BLaER1 treated with 17β-estradiol and CSF1 and Interleukin-3, amounts not matched to agents 10 nM and 100 nM (cell line): ENCODE measurements around the gene DRG1.

Experiments
- H3K27ac ChIP-seq, 11 experiments: shearing (Covaris generic); formaldehyde crosslinking; 2 replicates each; pipeline ENCODE4 v1.8.1; 2022
- H3K27me3 ChIP-seq, 11 experiments: shearing (Covaris generic); formaldehyde crosslinking; 2 replicates each; pipeline ENCODE4 v1.8.1; 2022
- H3K36me3 ChIP-seq, 11 experiments: shearing (Covaris generic); formaldehyde crosslinking; 2 replicates each; pipeline ENCODE4 v1.8.1; 2022
- H3K4me1 ChIP-seq, 10 experiments: shearing (Covaris generic); formaldehyde crosslinking; 2 replicates each; pipeline ENCODE4 v1.8.1; 2022
- H3K4me2 ChIP-seq, 11 experiments: shearing (Covaris generic); formaldehyde crosslinking; 2 replicates each; pipeline ENCODE4 v1.8.1; 2022
- H3K4me3 ChIP-seq, 10 experiments: shearing (Covaris generic); formaldehyde crosslinking; 2 replicates each; pipeline ENCODE4 v1.8.1; 2022
- H3K9ac ChIP-seq, 11 experiments: shearing (Covaris generic); formaldehyde crosslinking; 2 replicates each; pipeline ENCODE4 v1.8.1; 2022
- H3K9me3 ChIP-seq, 11 experiments: shearing (Covaris generic); formaldehyde crosslinking; replicated peaks in 1 of 11; 2 replicates each; pipeline ENCODE4 v1.8.1; 2022
- H4K20me1 ChIP-seq, 11 experiments: shearing (Covaris generic); formaldehyde crosslinking; 2 replicates each; pipeline ENCODE4 v1.8.1; 2022
- Cebpa-rat ChIP-seq, 11 experiments: shearing (Covaris generic); IDR thresholded peaks; 2 replicates each; pipeline ENCODE4 v1.8.1; 2022

Gene DRG1, protein sequence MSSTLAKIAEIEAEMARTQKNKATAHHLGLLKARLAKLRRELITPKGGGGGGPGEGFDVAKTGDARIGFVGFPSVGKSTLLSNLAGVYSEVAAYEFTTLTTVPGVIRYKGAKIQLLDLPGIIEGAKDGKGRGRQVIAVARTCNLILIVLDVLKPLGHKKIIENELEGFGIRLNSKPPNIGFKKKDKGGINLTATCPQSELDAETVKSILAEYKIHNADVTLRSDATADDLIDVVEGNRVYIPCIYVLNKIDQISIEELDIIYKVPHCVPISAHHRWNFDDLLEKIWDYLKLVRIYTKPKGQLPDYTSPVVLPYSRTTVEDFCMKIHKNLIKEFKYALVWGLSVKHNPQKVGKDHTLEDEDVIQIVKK

DNA sequence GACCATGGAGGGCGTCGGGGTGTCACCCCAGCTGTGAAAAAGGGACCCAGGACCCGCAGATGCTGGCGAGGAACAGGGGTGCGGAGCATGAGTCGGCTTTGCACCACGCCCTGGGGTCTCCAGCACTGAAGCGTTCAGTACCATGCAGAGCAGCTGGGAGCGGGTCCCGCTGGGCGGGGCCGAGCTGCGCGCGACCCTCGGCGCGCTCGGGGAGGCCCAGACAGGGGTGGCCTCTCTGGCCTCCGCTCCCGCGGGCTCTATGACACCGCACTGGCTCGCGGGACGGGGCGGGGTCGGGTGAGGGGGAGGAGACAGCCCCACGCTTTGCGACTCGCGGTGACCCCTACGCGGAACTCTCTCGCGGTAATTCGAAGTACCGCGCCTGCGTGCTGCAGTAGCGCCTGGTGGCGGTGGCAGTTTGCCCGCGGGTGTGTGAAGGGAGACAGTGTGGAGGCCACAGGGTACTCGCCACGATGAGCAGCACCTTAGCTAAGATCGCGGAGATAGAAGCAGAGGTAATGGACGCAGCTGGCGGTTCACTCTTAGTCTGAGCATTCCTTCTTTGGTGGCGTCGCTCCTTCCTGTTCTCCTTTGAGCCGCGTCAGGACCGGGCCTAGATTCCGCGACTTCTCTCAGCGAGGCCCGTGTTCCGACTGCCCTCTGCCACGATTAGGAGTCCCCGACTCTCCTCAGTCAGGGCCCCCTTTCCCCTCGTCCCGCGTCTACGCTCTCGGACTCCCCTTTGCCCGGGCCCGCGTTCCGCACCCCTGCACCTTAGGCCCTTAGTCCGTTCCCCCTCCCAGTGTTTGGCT lies at the start of gene DRG1:
Gene DRG1, plus strand, starts transcription at position 394 of the 812 bp plus-strand sequence. Its CDS starts 80 bp downstream, at position 474.
- H3K9ac ChIP-seq: peak within 1 kb of the TSS; percentile 91 to 98 (median 96)
- H3K36me3 ChIP-seq: peaks cover 36 to 41% (median 38%) of the 10 kb centered on the region in 11 experiments
- peaks cover 22 to 31% (median 25%) of the 10 kb centered on the region in 10 experiments for H3K4me1 ChIP-seq
- peaks cover 0 to 45% (median 35%) of the 10 kb centered on the region in 11 experiments; a peak in 16 of 22 replicates for H4K20me1 ChIP-seq
- peak within 1 kb of the TSS; percentile 87 to 98 (median 96) for H3K4me2 ChIP-seq
- no peak for TF ChIP-seq Cebpa-rat (IDR thresholded peaks at IDR 0.05)
- H3K27me3 ChIP-seq: no peaks in the 10 kb centered on the region
- peak within 1 kb of the TSS; percentile 78 to 92 (median 90) for H3K4me3 ChIP-seq
- peak within 1 kb of the TSS; percentile 86 to 95 (median 92) for H3K27ac ChIP-seq
- H3K9me3 ChIP-seq: peaks cover 0 to 1% (median under 1%) of the 10 kb centered on the region in 11 experiments; a peak in 7 of 22 replicates

- peaks cover 0 to 3% (median 0%) of the 10 kb centered on the region in 11 experiments; a peak in 3 of 22 replicates for H3K36me3 ChIP-seq
- no peaks in the 10 kb centered on the region for H3K27me3 ChIP-seq
- peaks cover 0 to 8% (median 8%) of the 10 kb centered on the region in 11 experiments; a peak in 19 of 22 replicates for H4K20me1 ChIP-seq
- no peak overlapping the region for H3K27ac ChIP-seq
- no peaks in the 10 kb centered on the region for H3K9me3 ChIP-seq
- no peak overlapping the region for H3K4me2 ChIP-seq
- H3K4me1 ChIP-seq: peaks cover 6 to 17% (median 11%) of the 10 kb centered on the region in 10 experiments
- H3K9ac ChIP-seq: no peak overlapping the region
- H3K4me3 ChIP-seq: no peak overlapping the region
- TF ChIP-seq Cebpa-rat (IDR thresholded peaks at IDR 0.05): no peak
These were observed 49.4 kb upstream of the DRG1 start for GRCh38 chr22:31349960-31350359.

DNA sequence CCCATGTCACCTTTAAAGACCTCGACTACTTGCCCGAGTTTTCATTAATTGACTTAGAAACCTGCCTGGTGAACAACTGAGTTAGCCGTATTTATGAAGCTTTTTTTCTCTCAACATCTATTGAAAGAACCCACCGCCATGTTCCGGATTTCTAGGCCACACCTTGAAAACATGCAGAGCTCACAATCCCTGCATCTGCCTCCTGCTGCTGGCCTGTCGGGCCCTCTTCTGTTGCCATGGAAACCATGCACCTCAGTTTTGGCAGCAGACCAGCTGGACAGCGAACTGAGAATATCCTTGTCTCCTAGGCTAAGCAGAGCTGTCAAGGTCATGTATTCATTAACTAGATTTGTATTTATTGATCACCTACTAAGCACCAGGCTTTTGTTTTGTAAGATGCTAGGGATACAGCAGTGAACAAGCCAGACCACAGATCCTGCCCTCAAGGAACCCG lies 49.0 kb upstream of the DRG1 start:
- H4K20me1 ChIP-seq: peaks cover 0 to 4% (median 3%) of the 10 kb centered on the region in 11 experiments; a peak in 18 of 22 replicates
- no peak for TF ChIP-seq Cebpa-rat (IDR thresholded peaks at IDR 0.05)
- no peak overlapping the region for H3K4me3 ChIP-seq
- H3K9ac ChIP-seq: no peak overlapping the region
- no peak overlapping the region for H3K4me2 ChIP-seq
- no peaks in the 10 kb centered on the region for H3K9me3 ChIP-seq
- no peak overlapping the region for H3K27ac ChIP-seq
- H3K4me1 ChIP-seq: peaks cover 5 to 15% (median 7%) of the 10 kb centered on the region in 10 experiments; a peak in 18 of 20 replicates
- no peaks in the 10 kb centered on the region for H3K27me3 ChIP-seq
- no peaks in the 10 kb centered on the region for H3K36me3 ChIP-seq

- H3K36me3 ChIP-seq: no peaks in the 10 kb centered on the region
- H3K4me2 ChIP-seq: no peak overlapping the region
- no peaks in the 10 kb centered on the region for H3K9me3 ChIP-seq
- H3K9ac ChIP-seq: no peak overlapping the region
- H3K27ac ChIP-seq: no peak overlapping the region
- no peaks in the 10 kb centered on the region for H4K20me1 ChIP-seq
- no peak overlapping the region for H3K4me3 ChIP-seq
- no peaks in the 10 kb centered on the region for H3K4me1 ChIP-seq
- no peaks in the 10 kb centered on the region for H3K27me3 ChIP-seq
- TF ChIP-seq Cebpa-rat (IDR thresholded peaks at IDR 0.05): no peak
These were observed 44.9 kb upstream of the DRG1 start for GRCh38 chr22:31354515-31354914.

- TF ChIP-seq Cebpa-rat (IDR thresholded peaks at IDR 0.05): no peak
- H3K4me3 ChIP-seq: no peak overlapping the region
- no peaks in the 10 kb centered on the region for H3K4me1 ChIP-seq
- no peaks in the 10 kb centered on the region for H3K27me3 ChIP-seq
- H4K20me1 ChIP-seq: no peaks in the 10 kb centered on the region
- H3K9ac ChIP-seq: no peak overlapping the region
- no peaks in the 10 kb centered on the region for H3K36me3 ChIP-seq
- H3K27ac ChIP-seq: no peak overlapping the region
- no peaks in the 10 kb centered on the region for H3K9me3 ChIP-seq
- H3K4me2 ChIP-seq: no peak overlapping the region
These were observed 39.4 kb upstream of the DRG1 start for GRCh38 chr22:31360029-31360428.

- H3K27ac ChIP-seq: no peak overlapping the region
- H3K36me3 ChIP-seq: no peaks in the 10 kb centered on the region
- no peak overlapping the region for H3K9ac ChIP-seq
- H3K4me2 ChIP-seq: no peak overlapping the region
- H4K20me1 ChIP-seq: no peaks in the 10 kb centered on the region
- no peak overlapping the region for H3K4me3 ChIP-seq
- H3K9me3 ChIP-seq: no peaks in the 10 kb centered on the region
- H3K4me1 ChIP-seq: no peaks in the 10 kb centered on the region
- no peak for TF ChIP-seq Cebpa-rat (IDR thresholded peaks at IDR 0.05)
- H3K27me3 ChIP-seq: no peaks in the 10 kb centered on the region
These were observed 37.7 kb upstream of the DRG1 start for GRCh38 chr22:31361743-31362142.

DNA sequence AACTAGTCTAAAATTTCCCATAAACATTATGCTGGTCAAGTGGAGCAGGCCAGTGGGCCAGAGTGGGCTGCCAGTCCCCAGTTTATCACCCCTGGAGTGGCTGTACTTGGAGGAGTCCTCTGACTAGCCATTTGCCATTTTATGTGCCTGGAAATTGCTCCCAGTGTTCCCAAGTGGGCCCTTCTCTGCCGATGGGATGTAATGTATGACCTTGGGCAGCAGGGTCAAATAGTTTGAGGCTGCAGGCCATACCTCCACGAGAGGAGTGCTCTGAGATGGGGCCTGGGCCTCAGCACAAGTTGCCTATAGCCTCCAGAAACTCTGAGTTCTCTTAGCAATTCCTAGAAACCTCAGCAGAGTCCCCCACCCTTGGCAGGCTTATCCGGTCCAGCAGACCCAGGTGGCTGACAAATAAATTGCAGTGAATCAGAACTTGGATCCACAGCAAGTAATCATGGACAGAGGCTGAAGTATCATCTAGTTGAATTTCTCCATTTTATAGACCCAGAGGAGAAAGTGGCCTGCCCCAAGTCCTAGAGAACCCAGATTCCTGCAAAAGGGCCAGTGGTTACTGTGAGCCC lies 35.4 kb upstream of the DRG1 start:
- Histone ChIP-seq H3K4me2 (no peak overlapping the region), H3K27me3 (no peaks in the 10 kb centered on the region), H3K9me3 (no peaks in the 10 kb centered on the region), H3K4me3 (no peak overlapping the region), H3K36me3 (no peaks in the 10 kb centered on the region), H4K20me1 (no peaks in the 10 kb centered on the region), H3K4me1 (peaks cover 0 to 14% (median 0%) of the 10 kb centered on the region in 10 experiments; a peak in 6 of 20 replicates), H3K9ac (no peak overlapping the region), H3K27ac (no peak overlapping the region)
- TF ChIP-seq Cebpa-rat (IDR thresholded peaks at IDR 0.05): no peak

DNA sequence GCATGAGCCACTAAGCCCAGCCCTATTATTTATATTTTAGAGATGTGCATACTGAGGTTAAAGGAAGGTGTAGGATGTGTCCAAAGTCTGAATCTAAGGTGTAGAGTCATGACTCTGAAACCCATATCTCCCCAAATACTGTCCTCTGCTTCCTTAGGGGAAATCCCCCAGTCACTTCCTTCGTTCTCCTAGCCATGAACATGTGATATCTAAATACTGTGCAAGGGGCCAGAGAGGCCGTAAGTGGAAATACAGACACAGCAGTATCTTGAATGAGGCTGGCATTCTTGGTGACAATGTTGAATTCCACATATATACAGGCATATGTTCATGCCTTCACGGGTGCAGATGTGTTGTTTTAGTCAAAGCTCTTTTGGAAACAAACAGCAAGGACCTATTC lies 32.0 kb upstream of the DRG1 start:
- H3K9me3 ChIP-seq: no peaks in the 10 kb centered on the region
- peaks cover 0 to 14% (median 0%) of the 10 kb centered on the region in 10 experiments; a peak in 6 of 20 replicates for H3K4me1 ChIP-seq
- H3K27me3 ChIP-seq: no peaks in the 10 kb centered on the region
- no peak for TF ChIP-seq Cebpa-rat (IDR thresholded peaks at IDR 0.05)
- no peaks in the 10 kb centered on the region for H3K36me3 ChIP-seq
- H3K27ac ChIP-seq: no peak overlapping the region
- no peak overlapping the region for H3K9ac ChIP-seq
- no peak overlapping the region for H3K4me3 ChIP-seq
- peak overlapping the region in 2 of 11 experiments; percentile 60 to 72; a peak in 6 of 22 replicates for H3K4me2 ChIP-seq
- H4K20me1 ChIP-seq: no peaks in the 10 kb centered on the region

DNA sequence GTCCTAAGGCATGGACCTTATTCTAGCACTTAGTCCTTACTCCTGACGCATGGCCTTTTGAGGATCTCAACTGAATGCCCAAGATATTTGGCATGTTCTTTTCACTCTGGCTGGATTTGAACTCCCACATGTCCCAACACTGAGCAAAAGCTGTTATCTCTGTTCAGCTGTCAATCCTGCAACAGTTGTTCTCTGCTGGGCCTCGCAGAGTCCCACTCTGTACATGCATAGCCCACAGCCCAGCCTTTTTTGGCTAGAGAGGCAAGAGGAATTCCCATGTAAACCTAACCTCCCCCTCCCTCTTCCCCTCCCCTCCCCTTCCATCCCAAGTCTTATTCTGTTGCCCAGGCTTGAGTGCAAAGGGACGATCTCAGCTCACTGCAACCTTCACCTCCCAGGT lies 21.8 kb upstream of the DRG1 start:
- Histone ChIP-seq H4K20me1 (no peaks in the 10 kb centered on the region), H3K9me3 (no peaks in the 10 kb centered on the region), H3K9ac (no peak overlapping the region), H3K4me2 (no peak overlapping the region), H3K4me3 (no peak overlapping the region), H3K27ac (no peak overlapping the region), H3K27me3 (no peaks in the 10 kb centered on the region), H3K36me3 (no peaks in the 10 kb centered on the region), H3K4me1 (peaks cover 0 to 9% (median 0%) of the 10 kb centered on the region in 10 experiments; a peak in 4 of 20 replicates)
- no peak for TF ChIP-seq Cebpa-rat (IDR thresholded peaks at IDR 0.05)
